Upper lobe of left lung (tissue), 6 donors: ENCODE results near the gene TMCO4. TPM values are rescaled to one million over a fixed set of nuclear protein-coding genes. Genes with fewer than 3 reads are reported as not detected.

ENCODE experiments used
- ATAC-seq, 2 donors: fragments of 200-7000 bp; cut with Tn5 transposase; one replicate each; pipeline ENCODE4 v1.9.1; 2022; ENCODE audit warnings: mild to moderate bottlenecking in 2 of 2, moderate library complexity in 2 of 2; ENCODE audit not compliant: low FRiP score in 2 of 2
- DNase-seq, 2 donors: peaks; one replicate each; pipeline ENCODE4 v3.0.0-alpha.2; 2019 to 2020
- H3K27ac ChIP-seq, 4 donors: fragments of 200-600 bp; sonication (generic); one replicate each; pipeline ENCODE4 v1.5.1; 2016 to 2019
- H3K27me3 ChIP-seq, 4 donors: fragments of 200-600 bp; sonication (generic); one replicate each; pipeline ENCODE4 v1.5.1; 2017 to 2019
- H3K36me3 ChIP-seq, 4 donors: fragments of 200-600 bp; sonication (generic); one replicate each; pipeline ENCODE4 v1.5.1; 2016 to 2019
- H3K4me1 ChIP-seq, 4 donors: fragments of 200-600 bp; sonication (generic); one replicate each; pipeline ENCODE4 v1.5.1; 2018 to 2019
- H3K4me3 ChIP-seq, 4 donors: fragments of 200-600 bp; sonication (generic); one replicate each; pipeline ENCODE4 v1.5.1; 2017 to 2019; ENCODE audit warnings: mild to moderate bottlenecking in 2 of 4, moderate library complexity in 1 of 4
- H3K9me3 ChIP-seq, 4 donors: fragments of 200-600 bp; sonication (generic); one replicate each; pipeline ENCODE4 v1.5.1; 2018 to 2019
- CTCF ChIP-seq, 6 experiments: fragments of 450-650 bp in 4 of 6; fragments of 200-600 bp in 2 of 6; sonication (generic) in 2 of 6; IDR thresholded peaks; one replicate each; pipeline ENCODE4 v1.5.1; 2016 to 2019; ENCODE audit warnings: antibody characterized with exemption in 6 of 6
- EP300 ChIP-seq, 4 donors: sonication (generic); formaldehyde crosslinking; IDR thresholded peaks; one replicate each; pipeline ENCODE4 v1.5.1; 2017; ENCODE audit warnings: antibody characterized with exemption in 4 of 4, control low read depth in 2 of 4
- POLR2A ChIP-seq, 4 donors: fragments of 450-650 bp; IDR thresholded peaks; one replicate each; pipeline ENCODE4 v1.5.1; 2016 to 2017; ENCODE audit warnings: antibody characterized with exemption in 4 of 4, mild to moderate bottlenecking in 2 of 4
- POLR2AphosphoS5 ChIP-seq, 2 donors: sonication (generic); formaldehyde crosslinking; IDR thresholded peaks; one replicate each; pipeline ENCODE4 v1.5.1; 2017; ENCODE audit warnings: antibody characterized with exemption in 2 of 2
- WGBS, 2 donors: methylation state at CpG; one replicate each; pipeline ENCODE4 v1.1.5; 2017 to 2018; 5-methylcytosine and 5-hydroxymethylcytosine counted together
- total RNA-seq, 6 donors: library from RNA; depleted of rRNA in 4 of 6; stranded (reverse); fragments of >200 nt in 4 of 6; gene quantifications; one replicate each; pipeline versions ENCODE4 v1.1.0 to v1.2.1, GENCODE V29; 2016 to 2021
- donor health status: DM: no; HTN: no; CAD: no; lungs with moderate emphysema.
- donor health status: DM: no; HTN: yes; CAD: no; lungs with severe emphysema.

Gene TMCO4
- total RNA-seq, 6 donors from 2014 or later: 19.1 to 46.1 (median 24.9) TPM

DNA sequence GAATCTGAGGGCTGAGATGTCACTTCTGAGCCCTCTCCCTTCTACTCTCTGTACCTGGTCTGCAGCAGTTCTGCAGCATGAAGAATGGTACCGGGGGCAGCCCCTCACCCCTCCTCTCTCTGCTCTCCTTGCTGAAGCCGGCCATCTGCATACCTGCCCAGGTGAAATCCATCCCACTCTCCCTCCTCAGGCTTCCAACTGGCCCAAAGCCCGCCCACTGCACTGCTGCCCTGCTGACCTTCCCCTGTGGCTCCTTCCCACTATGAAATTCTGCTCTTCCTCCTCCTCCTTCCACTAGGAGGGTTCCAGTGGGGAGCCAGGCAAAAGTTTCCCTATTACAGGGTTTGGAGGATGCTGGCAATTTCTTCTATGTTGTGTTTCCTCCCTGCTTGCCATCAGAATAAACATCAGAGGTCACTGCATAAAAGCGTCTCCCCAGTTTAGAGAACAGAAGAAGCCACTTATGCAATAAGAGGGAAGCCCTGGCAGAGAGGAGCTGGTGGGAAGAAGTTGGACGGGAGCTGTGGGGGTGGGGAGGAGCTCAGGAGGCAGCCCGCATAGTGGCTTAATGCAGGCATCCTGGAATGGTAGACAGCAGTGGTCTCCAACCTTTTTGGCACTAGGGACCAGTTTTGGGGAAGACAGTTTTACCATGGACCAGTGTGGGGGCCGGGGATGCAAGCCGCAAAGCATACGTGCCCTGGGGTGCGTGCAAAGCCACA, 30.3 kb downstream of the TMCO4 start:
- Histone ChIP-seq H3K27ac (no peak overlapping the region), H3K27me3 (no peaks in the 10 kb centered on the region), H3K9me3 (no peaks in the 10 kb centered on the region), H3K4me3 (no peak overlapping the region), H3K4me1 (no peaks in the 10 kb centered on the region), H3K36me3 (peaks cover 2 to 40% (median 24%) of the 10 kb centered on the region in 4 donors)
- DNase-seq (no peak), ATAC-seq (no peak)
- TF ChIP-seq POLR2AphosphoS5 (IDR thresholded peaks at IDR 0.05) (no peak), POLR2A (IDR thresholded peaks at IDR 0.05) (no peak), EP300 (IDR thresholded peaks at IDR 0.05) (no peak), CTCF (IDR thresholded peaks at IDR 0.05) (no peak)
- 77 to 87% methylated on average over 9 to 10 of the region's 10 CpGs for WGBS, 2 donors

DNA sequence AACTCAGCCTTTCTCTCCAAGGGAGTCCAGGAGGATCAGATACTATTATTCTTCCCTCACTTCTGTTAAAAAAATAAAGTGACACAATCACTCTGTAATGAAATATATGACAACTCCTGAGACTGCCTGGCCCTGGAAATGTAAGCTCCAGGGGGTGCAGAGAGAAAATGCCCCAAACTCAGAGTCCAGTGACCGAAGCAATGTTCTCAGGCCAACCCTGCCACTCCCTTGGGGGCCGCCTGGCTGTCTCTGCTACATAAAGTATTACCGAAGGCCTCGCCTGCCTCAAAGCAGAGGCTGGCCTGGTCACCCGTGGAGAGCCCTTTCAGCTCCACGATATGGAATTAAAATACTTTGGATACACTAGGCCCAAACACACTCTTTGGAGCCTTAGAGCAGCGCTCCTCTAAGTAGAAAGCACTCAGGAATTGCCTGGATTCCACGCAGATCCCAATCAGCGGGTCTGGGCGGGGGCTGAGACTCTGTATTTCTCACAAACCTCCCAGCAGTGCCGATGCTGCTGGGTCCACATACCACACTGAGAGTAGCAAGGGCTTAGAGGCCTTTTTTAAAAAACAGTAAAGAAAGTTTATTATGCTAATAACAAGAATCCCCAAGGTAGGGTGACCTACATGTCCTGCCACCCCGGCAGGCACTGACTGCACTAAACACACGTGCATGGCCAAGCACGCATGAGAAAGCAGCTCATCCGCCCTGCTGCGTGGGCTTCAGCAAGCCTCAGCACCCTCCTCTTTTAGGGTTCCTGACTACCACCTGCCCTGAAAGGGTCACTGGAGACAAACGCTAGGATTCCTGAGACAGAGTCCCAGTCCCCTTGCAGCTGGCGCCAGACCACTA, 31.1 kb downstream of the TMCO4 start:
- Histone ChIP-seq H3K9me3 (no peaks in the 10 kb centered on the region), H3K4me3 (no peak overlapping the region), H3K36me3 (peaks cover 2 to 34% (median 23%) of the 10 kb centered on the region in 4 donors), H3K4me1 (no peaks in the 10 kb centered on the region), H3K27ac (no peak overlapping the region), H3K27me3 (no peaks in the 10 kb centered on the region)
- ATAC-seq (no peak), DNase-seq (no peak)
- no peak for TF ChIP-seq POLR2A (IDR thresholded peaks at IDR 0.05)
- 88 to 92% methylated on average over 8 to 18 of the region's 18 CpGs for whole genome bisulfite sequencing, 2 donors

- Histone ChIP-seq H3K27ac (no peak overlapping the region), H3K9me3 (no peaks in the 10 kb centered on the region), H3K36me3 (peaks cover 2 to 22% (median 11%) of the 10 kb centered on the region in 4 donors), H3K4me3 (no peak overlapping the region), H3K4me1 (no peaks in the 10 kb centered on the region), H3K27me3 (no peaks in the 10 kb centered on the region)
- ATAC-seq: no peak
- 74 to 76% methylated on average over 10 of the region's 10 CpGs for WGBS, 2 donors
- no peak for DNase-seq
- no peak for TF ChIP-seq POLR2AphosphoS5 (IDR thresholded peaks at IDR 0.05)
- no peak for TF ChIP-seq POLR2A (IDR thresholded peaks at IDR 0.05)
- no peak for TF ChIP-seq CTCF (IDR thresholded peaks at IDR 0.05)
- no peak for TF ChIP-seq EP300 (IDR thresholded peaks at IDR 0.05)
Measured at GRCh38 chr1:19765623-19766022, 34.1 kb downstream of the TMCO4 start.

DNA sequence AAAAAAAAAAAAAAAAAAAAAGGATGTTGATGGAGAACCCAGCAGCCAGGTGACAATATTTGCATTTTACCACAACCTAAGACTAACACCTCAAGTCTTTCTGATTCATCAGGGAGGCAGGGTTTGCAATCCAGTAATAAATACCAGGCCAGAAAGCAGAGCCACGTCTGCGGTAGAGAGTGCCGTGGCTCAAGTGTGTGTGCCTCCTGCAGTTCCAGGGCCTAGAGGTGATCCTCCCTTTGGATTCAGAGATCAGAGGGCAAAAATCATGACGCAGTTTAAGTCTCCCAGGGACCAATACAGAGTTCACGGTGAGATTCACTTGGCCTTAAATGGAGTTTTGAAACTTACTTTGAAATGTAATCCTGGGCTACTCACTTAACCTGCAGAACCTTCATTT, 34.9 kb downstream of the TMCO4 start:
- Histone ChIP-seq H3K4me1 (no peaks in the 10 kb centered on the region), H3K27me3 (no peaks in the 10 kb centered on the region), H3K27ac (no peak overlapping the region), H3K9me3 (no peaks in the 10 kb centered on the region), H3K36me3 (peaks cover 0 to 14% (median 5%) of the 10 kb centered on the region in 4 donors), H3K4me3 (no peak overlapping the region)
- TF ChIP-seq EP300 (IDR thresholded peaks at IDR 0.05) (no peak), POLR2A (IDR thresholded peaks at IDR 0.05) (no peak), POLR2AphosphoS5 (IDR thresholded peaks at IDR 0.05) (no peak), CTCF (IDR thresholded peaks at IDR 0.05) (no peak)
- 92 to 97% methylated on average over 5 of the region's 5 CpGs for whole genome bisulfite sequencing, 2 donors
- ATAC-seq: no peak
- no peak for DNase-seq

- Histone ChIP-seq H3K4me3 (no peak overlapping the region), H3K9me3 (no peaks in the 10 kb centered on the region), H3K27me3 (no peaks in the 10 kb centered on the region), H3K27ac (no peak overlapping the region), H3K4me1 (no peaks in the 10 kb centered on the region), H3K36me3 (peaks cover 0 to 8% (median 0%) of the 10 kb centered on the region in 4 donors)
- TF ChIP-seq CTCF (IDR thresholded peaks at IDR 0.05): peak in 5 of 6 experiments; percentile 38 to 56 (median 42)
- no peak for TF ChIP-seq POLR2AphosphoS5 (IDR thresholded peaks at IDR 0.05)
- DNase-seq: no peak
- WGBS, 2 donors: 56 to 71% methylated on average over 9 to 11 of the region's 11 CpGs
- peak in 1 of 2 donors; percentile 44 for ATAC-seq
Measured at GRCh38 chr1:19762175-19762779, 37.4 kb downstream of the TMCO4 start.
